WERI-Rb-1 (cell line): ENCODE results near the gene TMEM165.

Experiments
- DNase-seq: peaks from one replicate; pipeline ENCODE4 v3.0.0-alpha.2; 2020
- H3K27ac ChIP-seq: fragments of 250-450 bp; sonication (Bioruptor Pico); 2 replicates; pipeline ENCODE4 v1.5.1; 2020; ENCODE audit warnings: mild to moderate bottlenecking, moderate library complexity
- H3K27me3 ChIP-seq: fragments of 250-450 bp; sonication (Bioruptor Pico); 2 replicates; pipeline ENCODE4 v1.5.1; 2021; ENCODE audit warnings: mild to moderate bottlenecking, low read depth, moderate library complexity; ENCODE audit not compliant: insufficient read depth, severe bottlenecking
- H3K36me3 ChIP-seq: fragments of 250-450 bp; sonication (Bioruptor Pico); 2 replicates; pipeline ENCODE4 v1.5.1; 2020; ENCODE audit warnings: mild to moderate bottlenecking, moderate library complexity
- H3K4me3 ChIP-seq: 2 replicates; pipeline ENCODE4 v1.5.1; 2011; ENCODE audit warnings: low read depth, mild to moderate bottlenecking, control low read depth, low read length
- H3K9me3 ChIP-seq: fragments of 250-450 bp; sonication (Bioruptor Pico); 2 replicates; pipeline ENCODE4 v1.5.1; 2021; ENCODE audit warnings: mild to moderate bottlenecking, moderate library complexity; ENCODE audit not compliant: severe bottlenecking
- TF ChIP-seq, protein P1 (sequence below): IDR thresholded peaks from 2 replicates; pipeline ENCODE4 v1.5.1; 2011; ENCODE audit warnings: low read depth, mild to moderate bottlenecking, control low read depth, inconsistent platforms, low read length

The TMEM165 gene

DNA sequence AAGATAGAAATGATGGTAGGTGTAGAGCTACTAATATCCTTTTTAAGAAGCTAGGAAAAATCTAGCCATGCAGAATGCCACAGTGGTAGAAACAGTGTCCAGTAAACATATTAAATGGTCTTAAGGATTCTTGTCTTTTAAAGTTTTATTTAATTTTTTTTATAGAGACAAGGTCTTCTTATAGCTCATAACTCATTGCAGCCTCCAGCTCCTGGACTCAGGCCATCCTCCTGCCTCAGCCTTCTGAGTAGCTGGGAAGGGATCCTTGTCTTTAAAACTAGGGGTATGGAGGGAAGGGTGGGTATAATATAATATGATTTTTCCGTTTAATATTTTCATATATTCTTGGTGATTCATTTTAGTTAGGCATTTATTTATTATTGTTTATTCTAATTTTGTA, 3.8 kb downstream of the TMEM165 start:
- H3K9me3 ChIP-seq: no peaks in the 10 kb centered on the region
- no peak for DNase-seq
- H3K36me3 ChIP-seq: peaks cover 38% of the 10 kb centered on the region
- TF ChIP-seq, protein P1, sequence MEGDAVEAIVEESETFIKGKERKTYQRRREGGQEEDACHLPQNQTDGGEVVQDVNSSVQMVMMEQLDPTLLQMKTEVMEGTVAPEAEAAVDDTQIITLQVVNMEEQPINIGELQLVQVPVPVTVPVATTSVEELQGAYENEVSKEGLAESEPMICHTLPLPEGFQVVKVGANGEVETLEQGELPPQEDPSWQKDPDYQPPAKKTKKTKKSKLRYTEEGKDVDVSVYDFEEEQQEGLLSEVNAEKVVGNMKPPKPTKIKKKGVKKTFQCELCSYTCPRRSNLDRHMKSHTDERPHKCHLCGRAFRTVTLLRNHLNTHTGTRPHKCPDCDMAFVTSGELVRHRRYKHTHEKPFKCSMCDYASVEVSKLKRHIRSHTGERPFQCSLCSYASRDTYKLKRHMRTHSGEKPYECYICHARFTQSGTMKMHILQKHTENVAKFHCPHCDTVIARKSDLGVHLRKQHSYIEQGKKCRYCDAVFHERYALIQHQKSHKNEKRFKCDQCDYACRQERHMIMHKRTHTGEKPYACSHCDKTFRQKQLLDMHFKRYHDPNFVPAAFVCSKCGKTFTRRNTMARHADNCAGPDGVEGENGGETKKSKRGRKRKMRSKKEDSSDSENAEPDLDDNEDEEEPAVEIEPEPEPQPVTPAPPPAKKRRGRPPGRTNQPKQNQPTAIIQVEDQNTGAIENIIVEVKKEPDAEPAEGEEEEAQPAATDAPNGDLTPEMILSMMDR: no peak
- no peaks in the 10 kb centered on the region for H3K27me3 ChIP-seq
- no peak overlapping the region for H3K4me3 ChIP-seq
- H3K27ac ChIP-seq: no peak overlapping the region

- DNase-seq: no peak
- no peaks in the 10 kb centered on the region for H3K27me3 ChIP-seq
- no peak overlapping the region for H3K4me3 ChIP-seq
- H3K9me3 ChIP-seq: no peaks in the 10 kb centered on the region
- TF ChIP-seq, protein P1: no peak
- peaks cover 51% of the 10 kb centered on the region for H3K36me3 ChIP-seq
- H3K27ac ChIP-seq: no peak overlapping the region
These were observed 9.3 kb downstream of the TMEM165 start for GRCh38 chr4:55405073-55405472.

- H3K27me3 ChIP-seq: no peaks in the 10 kb centered on the region
These were observed 10.8 kb downstream of the TMEM165 start for GRCh38 chr4:55406545-55406944.

DNA sequence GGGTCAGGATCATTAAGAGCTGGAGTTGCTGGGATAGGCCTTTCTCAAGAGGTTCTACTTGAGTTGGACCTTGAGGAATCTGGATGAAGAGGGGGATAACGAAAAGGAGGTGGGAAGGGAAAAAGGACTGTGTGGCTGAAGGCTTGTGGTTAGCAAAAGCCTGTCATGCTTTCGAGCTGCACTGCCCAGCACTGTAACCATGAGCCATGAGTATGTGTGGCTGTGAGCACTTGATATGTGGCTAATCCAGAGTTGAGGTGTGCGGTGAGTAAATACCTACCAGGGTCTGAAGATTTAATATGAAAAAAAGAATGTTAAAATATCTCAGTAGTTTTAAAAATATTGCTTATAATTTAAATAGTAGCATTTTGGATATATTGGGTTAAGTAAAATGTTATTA, 11.4 kb downstream of the TMEM165 start:
- TF ChIP-seq, protein P1: no peak

More at GRCh38 chr4:55406545-55406944, 10.8 kb downstream of the TMEM165 start:
- Histone ChIP-seq H3K4me3 (no peak overlapping the region), H3K27ac (no peak overlapping the region), H3K9me3 (no peaks in the 10 kb centered on the region), H3K36me3 (peaks cover 42% of the 10 kb centered on the region)
- DNase-seq: no peak
- TF ChIP-seq, protein P1: no peak

DNA sequence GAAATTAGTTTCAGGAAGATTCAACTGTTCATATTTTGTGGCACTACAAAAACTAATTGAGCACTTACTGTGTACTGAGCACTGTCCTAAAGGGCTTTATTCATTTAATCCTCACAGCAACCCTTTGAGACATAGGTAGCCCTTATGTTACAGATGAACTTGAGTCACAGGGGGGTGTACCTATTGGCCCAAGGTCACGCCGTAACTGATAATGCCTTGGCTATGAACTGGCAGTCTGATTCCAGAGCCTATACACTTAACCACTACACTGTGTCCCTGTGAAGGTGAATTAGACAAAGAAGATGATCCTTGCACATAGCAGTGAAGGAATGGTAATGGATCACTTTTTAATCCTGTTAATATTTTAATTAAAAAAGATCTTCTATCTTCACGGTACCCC, 12.0 kb downstream of the TMEM165 start:
- Histone ChIP-seq H3K4me3 (no peak overlapping the region), H3K9me3 (no peaks in the 10 kb centered on the region), H3K36me3 (peaks cover 47% of the 10 kb centered on the region), H3K27me3 (no peaks in the 10 kb centered on the region), H3K27ac (no peak overlapping the region)
- TF ChIP-seq, protein P1: no peak
- no peak for DNase-seq

More for the DNA sequence above, 11.4 kb downstream of the TMEM165 start:
- Histone ChIP-seq H3K27ac (no peak overlapping the region), H3K9me3 (no peaks in the 10 kb centered on the region), H3K36me3 (peaks cover 47% of the 10 kb centered on the region), H3K4me3 (no peak overlapping the region), H3K27me3 (no peaks in the 10 kb centered on the region)
- DNase-seq: no peak

- DNase-seq: no peak
- Histone ChIP-seq H3K4me3 (no peak overlapping the region), H3K27ac (no peak overlapping the region), H3K27me3 (no peaks in the 10 kb centered on the region), H3K9me3 (no peaks in the 10 kb centered on the region), H3K36me3 (peaks cover 46% of the 10 kb centered on the region)
- TF ChIP-seq, protein P1: peak; percentile 39
These were observed 13.9 kb downstream of the TMEM165 start for GRCh38 chr4:55409468-55410171.
